ENCODE data around the gene SLC9A1.

SLC9A1 gene

DNA sequence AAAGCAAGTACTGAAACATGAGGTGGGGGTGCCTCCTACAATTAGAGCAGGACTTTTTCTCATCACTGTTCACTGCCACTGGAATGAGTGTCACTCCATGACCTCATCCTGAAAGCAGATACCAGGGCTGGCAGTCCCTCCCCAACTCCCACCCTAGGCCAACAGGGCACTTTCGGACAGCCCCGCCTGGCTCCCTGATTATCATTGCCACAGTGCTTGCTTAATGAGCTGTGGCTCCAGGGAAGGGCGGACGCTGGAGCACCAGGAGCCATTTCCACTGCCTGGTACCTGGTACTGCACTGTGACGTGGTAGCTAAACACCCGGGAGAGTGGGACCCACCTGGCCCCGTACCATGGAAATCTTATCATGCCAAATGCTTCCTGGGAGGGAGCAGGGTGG, 22.3 kb downstream of the SLC9A1 start:
- Histone ChIP-seq H3K27ac (ENCODE audit: extremely low read depth, low read depth, low read length) (no peak overlapping the region), H3K4me3 (ENCODE audit: low read depth, low read length) (no peak overlapping the region), H3K4me1 (ENCODE audit: control insufficient read depth, insufficient read depth, low read length) (no peaks in the 10 kb centered on the region), H3K36me3 (ENCODE audit: control insufficient read depth in 2 of 2, insufficient read depth in 1 of 2, low read length in 2 of 2) (peaks cover 0 to 18% of the 10 kb centered on the region in 2 experiments; a peak in 1 of 3 replicates), H3K9me3 (ENCODE audit: control insufficient read depth, insufficient read depth, low read depth, low read length) (no peaks in the 10 kb centered on the region)
- ChIA-PET POLR2A (interaction anchor here (1.4 kb wide), 1 partner anchor 20 kb away, joined by 3 read pairs; no protein-coding TSS in a partner anchor), CTCF (interaction anchor here (1.3 to 1.5 kb wide), 2 partner anchors 30 to 152 kb away, joined by 3 to 4 read pairs; no protein-coding TSS in a partner anchor)
- TF ChIP-seq ZBTB1 (tag by site-specific recombination; IDR thresholded peaks at IDR 0.05): no peak
- TF ChIP-seq ZNF76 (tag by site-specific recombination; IDR thresholded peaks at IDR 0.05; ENCODE audit: borderline replicate concordance, low read depth): no peak
- peak; percentile 31; the same call in 1 of the 2 replicates for TF ChIP-seq PRDM10 (tag by site-specific recombination; IDR thresholded peaks at IDR 0.05)
- no peak for TF ChIP-seq ZNF426 (tag by site-specific recombination; IDR thresholded peaks at IDR 0.05)
- TF ChIP-seq, protein P1, sequence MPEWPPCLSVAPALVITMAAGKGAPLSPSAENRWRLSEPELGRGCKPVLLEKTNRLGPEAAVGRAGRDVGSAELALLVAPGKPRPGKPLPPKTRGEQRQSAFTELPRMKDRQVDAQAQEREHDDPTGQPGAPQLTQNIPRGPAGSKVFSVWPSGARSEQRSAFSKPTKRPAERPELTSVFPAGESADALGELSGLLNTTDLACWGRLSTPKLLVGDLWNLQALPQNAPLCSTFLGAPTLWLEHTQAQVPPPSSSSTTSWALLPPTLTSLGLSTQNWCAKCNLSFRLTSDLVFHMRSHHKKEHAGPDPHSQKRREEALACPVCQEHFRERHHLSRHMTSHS (tag by site-specific recombination; IDR thresholded peaks at IDR 0.05): no peak
- no peak for TF ChIP-seq ZNF211 (tag by site-specific recombination; IDR thresholded peaks at IDR 0.05; ENCODE audit: low read depth)
- no peak for TF ChIP-seq ZNF248 (tag by site-specific recombination; IDR thresholded peaks at IDR 0.05)
- TF ChIP-seq, protein P2, sequence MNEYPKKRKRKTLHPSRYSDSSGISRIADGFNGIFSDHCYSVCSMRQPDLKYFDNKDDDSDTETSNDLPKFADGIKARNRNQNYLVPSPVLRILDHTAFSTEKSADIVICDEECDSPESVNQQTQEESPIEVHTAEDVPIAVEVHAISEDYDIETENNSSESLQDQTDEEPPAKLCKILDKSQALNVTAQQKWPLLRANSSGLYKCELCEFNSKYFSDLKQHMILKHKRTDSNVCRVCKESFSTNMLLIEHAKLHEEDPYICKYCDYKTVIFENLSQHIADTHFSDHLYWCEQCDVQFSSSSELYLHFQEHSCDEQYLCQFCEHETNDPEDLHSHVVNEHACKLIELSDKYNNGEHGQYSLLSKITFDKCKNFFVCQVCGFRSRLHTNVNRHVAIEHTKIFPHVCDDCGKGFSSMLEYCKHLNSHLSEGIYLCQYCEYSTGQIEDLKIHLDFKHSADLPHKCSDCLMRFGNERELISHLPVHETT (tag by site-specific recombination; IDR thresholded peaks at IDR 0.05): no peak
- no peak for TF ChIP-seq ZBTB44 (tag by site-specific recombination; IDR thresholded peaks at IDR 0.05)
- no peak for TF ChIP-seq ZNF138 (tag by site-specific recombination; IDR thresholded peaks at IDR 0.05; ENCODE audit: borderline replicate concordance)
- TF ChIP-seq ZBTB49 (tag by site-specific recombination; IDR thresholded peaks at IDR 0.05; ENCODE audit: low read depth): no peak
- TF ChIP-seq ZBTB6 (tag by site-specific recombination; IDR thresholded peaks at IDR 0.05): peak; percentile 70; the same call in 1 of the 2 replicates
- TF ChIP-seq ZNF146 (tag by site-specific recombination; IDR thresholded peaks at IDR 0.05): no peak
- TF ChIP-seq, protein P3, sequence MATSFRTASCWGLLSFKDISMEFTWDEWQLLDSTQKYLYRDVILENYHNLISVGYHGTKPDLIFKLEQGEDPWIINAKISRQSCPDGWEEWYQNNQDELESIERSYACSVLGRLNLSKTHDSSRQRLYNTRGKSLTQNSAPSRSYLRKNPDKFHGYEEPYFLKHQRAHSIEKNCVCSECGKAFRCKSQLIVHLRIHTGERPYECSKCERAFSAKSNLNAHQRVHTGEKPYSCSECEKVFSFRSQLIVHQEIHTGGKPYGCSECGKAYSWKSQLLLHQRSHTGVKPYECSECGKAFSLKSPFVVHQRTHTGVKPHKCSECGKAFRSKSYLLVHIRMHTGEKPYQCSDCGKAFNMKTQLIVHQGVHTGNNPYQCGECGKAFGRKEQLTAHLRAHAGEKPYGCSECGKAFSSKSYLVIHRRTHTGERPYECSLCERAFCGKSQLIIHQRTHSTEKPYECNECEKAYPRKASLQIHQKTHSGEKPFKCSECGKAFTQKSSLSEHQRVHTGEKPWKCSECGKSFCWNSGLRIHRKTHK (tag by site-specific recombination; IDR thresholded peaks at IDR 0.05): no peak
- no peak for TF ChIP-seq SP3 (tag by site-specific recombination; IDR thresholded peaks at IDR 0.05)
- peak; percentile 23; the same call in 1 of the 2 replicates for TF ChIP-seq ZBTB21 (tag by site-specific recombination; IDR thresholded peaks at IDR 0.05)
- no peak for TF ChIP-seq ZNF391 (tag by site-specific recombination; IDR thresholded peaks at IDR 0.05; ENCODE audit: borderline replicate concordance, low read depth)
- TF ChIP-seq ZNF239 (tag by site-specific recombination; IDR thresholded peaks at IDR 0.05): no peak
- TF ChIP-seq ZNF202 (tag by site-specific recombination; IDR thresholded peaks at IDR 0.05; ENCODE audit: borderline replicate concordance): no peak
- TF ChIP-seq ZNF37A (tag by site-specific recombination; IDR thresholded peaks at IDR 0.05): no peak
- TF ChIP-seq ZNF23 (tag by site-specific recombination; IDR thresholded peaks at IDR 0.05; ENCODE audit: borderline replicate concordance): no peak
- TF ChIP-seq ZNF155 (tag by site-specific recombination; IDR thresholded peaks at IDR 0.05): no peak
- no peak for TF ChIP-seq TCF7L2 (IDR thresholded peaks at IDR 0.05; ENCODE audit: borderline replicate concordance, low read depth, low read length)
- no peak for TF ChIP-seq ZNF140 (tag by site-specific recombination; IDR thresholded peaks at IDR 0.05)

All from HEK293 (cell line).